Esophagus squamous epithelium (tissue), 4 donors: ENCODE results near the gene SPDYC.
A peak's percentile ranks its signal among the peaks of the same experiment; 100 is the strongest.

Experiments
- CTCF ChIP-seq, 6 experiments: fragments of 450-650 bp in 4 of 6; fragments of 200-600 bp in 2 of 6; sonication (generic) in 2 of 6; IDR thresholded peaks; one replicate each; pipeline ENCODE4 v1.5.1; 2016 to 2019; ENCODE audit warnings: antibody characterized with exemption in 6 of 6, mild to moderate bottlenecking in 4 of 6, moderate library complexity in 4 of 6
- POLR2A ChIP-seq, 4 donors: fragments of 450-650 bp; IDR thresholded peaks; one replicate each; pipeline ENCODE4 v1.6.1; 2017; ENCODE audit warnings: antibody characterized with exemption in 4 of 4, mild to moderate bottlenecking in 4 of 4, moderate library complexity in 3 of 4

GRCh38 chr11:65204646-65205601 lies 34.9 kb downstream of the SPDYC start:
- TF ChIP-seq CTCF (IDR thresholded peaks at IDR 0.05) (peak; percentile 67 to 85 (median 82)), POLR2A (IDR thresholded peaks at IDR 0.05) (no peak)
